Astrocyte (in vitro differentiated cells and primary cell): ENCODE measurements around the gene ARSG. TPM values are rescaled to one million over a fixed set of nuclear protein-coding genes. Genes with fewer than 3 reads are reported as not detected.

Source experiments
- DNase-seq: peaks from one replicate; pipeline ENCODE4 v3.0.0-alpha.2; 2010; ENCODE audit warnings: low read depth
- FAIRE-seq: peaks from 2 replicates; lab custom pipeline; 2011; peaks lifted over from hg19 to GRCh38; lab: Jason Lieb, UNC
- H2AFZ ChIP-seq: 2 replicates; pipeline ENCODE4 v1.6.0; 2012; ENCODE audit warnings: low read depth, low read length, inconsistent platforms
- H3K27ac ChIP-seq: 2 replicates; pipeline ENCODE4 v1.5.1; 2011; ENCODE audit warnings: low read depth, low read length, inconsistent platforms
- H3K27me3 ChIP-seq: 2 replicates; pipeline ENCODE4 v1.6.0; 2011; ENCODE audit warnings: low read length, inconsistent platforms; ENCODE audit not compliant: insufficient read depth
- H3K36me3 ChIP-seq: 2 replicates; pipeline ENCODE4 v1.5.1; 2011; ENCODE audit warnings: low read length, inconsistent platforms; ENCODE audit not compliant: insufficient read depth
- H3K4me1 ChIP-seq: 2 replicates; pipeline ENCODE4 v1.5.1; 2011; ENCODE audit warnings: low read length, inconsistent platforms; ENCODE audit not compliant: insufficient read depth
- H3K4me2 ChIP-seq: 2 replicates; pipeline ENCODE4 v1.6.0; 2012; ENCODE audit warnings: low read length, inconsistent platforms
- H3K4me3 ChIP-seq: 2 replicates; pipeline ENCODE4 v1.5.1; 2011; ENCODE audit warnings: low read depth, mild to moderate bottlenecking, low read length, inconsistent platforms; ENCODE audit not compliant: insufficient read depth
- H3K79me2 ChIP-seq: 2 replicates; pipeline ENCODE4 v1.6.0; 2012; ENCODE audit warnings: mild to moderate bottlenecking, low read length, inconsistent platforms; ENCODE audit not compliant: insufficient read depth
- H3K9ac ChIP-seq: 2 replicates; pipeline ENCODE4 v1.6.0; 2012; ENCODE audit warnings: mild to moderate bottlenecking, low read length, inconsistent platforms
- H3K9me3 ChIP-seq: 2 replicates; pipeline ENCODE4 v1.5.1; 2012; ENCODE audit warnings: low read depth, mild to moderate bottlenecking, low read length, inconsistent platforms; ENCODE audit not compliant: insufficient read depth
- H4K20me1 ChIP-seq: 2 replicates; pipeline ENCODE4 v1.6.0; 2012; ENCODE audit warnings: low read length, inconsistent platforms; ENCODE audit not compliant: insufficient read depth
- H3K27ac Mint-ChIP-seq: one replicate; pipeline ENCODE4 v1.8.0; 2021; ENCODE audit warnings: mild to moderate bottlenecking, mixed read lengths; ENCODE audit not compliant: unreplicated experiment
- H3K27me3 Mint-ChIP-seq: one replicate; pipeline ENCODE4 v1.8.0; 2021; ENCODE audit warnings: low read depth, mixed read lengths; ENCODE audit not compliant: unreplicated experiment
- H3K36me3 Mint-ChIP-seq: one replicate; pipeline ENCODE4 v1.8.0; 2021; ENCODE audit warnings: low read depth, mixed read lengths; ENCODE audit not compliant: unreplicated experiment
- H3K4me1 Mint-ChIP-seq: one replicate; pipeline ENCODE4 v1.8.0; 2021; ENCODE audit warnings: low read depth, mixed read lengths; ENCODE audit not compliant: unreplicated experiment
- H3K4me3 Mint-ChIP-seq: one replicate; pipeline ENCODE4 v1.8.0; 2021; ENCODE audit warnings: mild to moderate bottlenecking, moderate library complexity, mixed read lengths; ENCODE audit not compliant: unreplicated experiment
- H3K9me3 Mint-ChIP-seq: one replicate; pipeline ENCODE4 v1.8.0; 2021; ENCODE audit warnings: mild to moderate bottlenecking, mixed read lengths; ENCODE audit not compliant: unreplicated experiment
- EZH2 ChIP-seq: IDR thresholded peaks from 2 replicates; pipeline ENCODE4 v1.6.1; 2012; ENCODE audit warnings: mild to moderate bottlenecking, low read length, inconsistent platforms; ENCODE audit not compliant: insufficient read depth
- total RNA-seq: library from RNA; stranded (reverse); gene quantifications from 2 replicates; pipeline ENCODE4 v1.2.1, GENCODE V29; 2021
- TF ChIP-seq, protein P1 (sequence below): IDR thresholded peaks from 2 replicates; pipeline ENCODE4 v1.5.1; 2011; ENCODE audit warnings: low read depth, mild to moderate bottlenecking, inconsistent platforms, low read length, moderate library complexity; ENCODE audit not compliant: insufficient read depth

ARSG gene
- total RNA-seq, 1 donor from 2014 or later: 2.6 TPM

DNA sequence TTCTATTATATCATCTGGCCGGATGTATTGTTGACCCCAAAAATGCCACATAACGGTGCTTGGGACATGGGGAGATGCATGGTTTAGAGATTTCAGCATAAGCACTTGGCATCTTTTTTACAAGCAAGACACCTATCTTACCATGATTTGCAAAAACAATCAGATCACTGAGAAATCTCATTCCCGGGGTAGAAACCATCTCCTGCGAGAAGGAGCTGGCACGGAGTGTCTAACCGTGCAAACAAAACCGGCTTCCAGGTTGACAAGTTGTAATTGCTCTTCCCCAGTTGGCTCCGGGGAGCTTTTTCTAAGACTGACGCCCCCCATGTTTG lies 1.4 kb upstream of the ARSG start:
- H3K9me3 ChIP-seq: no peaks in the 10 kb centered on the region
- H3K36me3 ChIP-seq: no peaks in the 10 kb centered on the region
- H4K20me1 ChIP-seq: peaks cover 8% of the 10 kb centered on the region
- peak overlapping the region; percentile 97 for H3K4me2 ChIP-seq
- H3K27me3 ChIP-seq: peaks cover 14% of the 10 kb centered on the region
- H2AFZ ChIP-seq: peak overlapping the region; percentile 63
- H3K9ac ChIP-seq: peak overlapping the region; percentile 75
- Mint-ChIP-seq H3K9me3 (no peaks in the 10 kb centered on the region), H3K27ac (no peak overlapping the region), H3K4me3 (no peak overlapping the region), H3K4me1 (peaks cover 5% of the 10 kb centered on the region), H3K27me3 (peaks cover 44% of the 10 kb centered on the region), H3K36me3 (no peaks in the 10 kb centered on the region)
- H3K27ac ChIP-seq: no peak overlapping the region
- peak overlapping the region; percentile 55 for H3K4me3 ChIP-seq
- FAIRE-seq: no peak
- TF ChIP-seq, protein P1, sequence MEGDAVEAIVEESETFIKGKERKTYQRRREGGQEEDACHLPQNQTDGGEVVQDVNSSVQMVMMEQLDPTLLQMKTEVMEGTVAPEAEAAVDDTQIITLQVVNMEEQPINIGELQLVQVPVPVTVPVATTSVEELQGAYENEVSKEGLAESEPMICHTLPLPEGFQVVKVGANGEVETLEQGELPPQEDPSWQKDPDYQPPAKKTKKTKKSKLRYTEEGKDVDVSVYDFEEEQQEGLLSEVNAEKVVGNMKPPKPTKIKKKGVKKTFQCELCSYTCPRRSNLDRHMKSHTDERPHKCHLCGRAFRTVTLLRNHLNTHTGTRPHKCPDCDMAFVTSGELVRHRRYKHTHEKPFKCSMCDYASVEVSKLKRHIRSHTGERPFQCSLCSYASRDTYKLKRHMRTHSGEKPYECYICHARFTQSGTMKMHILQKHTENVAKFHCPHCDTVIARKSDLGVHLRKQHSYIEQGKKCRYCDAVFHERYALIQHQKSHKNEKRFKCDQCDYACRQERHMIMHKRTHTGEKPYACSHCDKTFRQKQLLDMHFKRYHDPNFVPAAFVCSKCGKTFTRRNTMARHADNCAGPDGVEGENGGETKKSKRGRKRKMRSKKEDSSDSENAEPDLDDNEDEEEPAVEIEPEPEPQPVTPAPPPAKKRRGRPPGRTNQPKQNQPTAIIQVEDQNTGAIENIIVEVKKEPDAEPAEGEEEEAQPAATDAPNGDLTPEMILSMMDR: no peak
- no peak for TF ChIP-seq EZH2
- no peak for DNase-seq
- H3K4me1 ChIP-seq: peaks cover 6% of the 10 kb centered on the region
- H3K79me2 ChIP-seq: no peaks in the 10 kb centered on the region

DNA sequence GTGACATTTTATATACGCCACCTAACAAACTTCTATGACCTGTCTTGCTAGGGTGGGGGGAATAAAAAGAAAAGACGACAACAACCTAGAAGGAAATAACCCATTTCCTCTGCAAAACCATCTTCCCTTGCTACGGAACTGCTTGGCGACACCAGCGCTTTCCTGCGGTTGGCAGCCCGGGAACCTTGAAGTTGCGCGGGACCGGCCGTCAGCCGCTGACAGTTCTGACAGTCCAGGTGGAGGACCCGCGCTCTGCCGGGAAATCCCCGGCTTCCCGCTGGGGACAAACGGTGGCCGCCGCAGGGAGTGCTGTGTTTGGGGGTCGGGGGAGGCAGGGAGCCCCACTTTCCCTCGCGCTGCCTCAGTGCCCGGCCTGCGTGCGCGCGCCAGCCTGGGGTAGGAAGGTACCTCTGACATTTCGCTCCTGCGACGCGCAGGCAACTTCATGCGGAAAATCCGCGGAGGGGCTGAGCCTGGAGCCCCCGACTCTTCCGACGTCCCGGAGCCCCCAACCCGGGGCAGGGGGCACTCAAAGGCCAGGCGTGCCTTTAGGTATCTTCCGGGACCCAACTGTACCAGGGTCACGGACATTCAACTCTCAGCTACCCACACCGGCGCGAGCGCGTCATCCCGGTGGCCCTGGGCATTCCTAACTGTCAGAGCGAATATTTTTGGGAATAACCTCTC lies 884 bp upstream of the ARSG start:
- Histone ChIP-seq H2AFZ (peak overlapping the region; percentile 63), H3K9me3 (no peaks in the 10 kb centered on the region), H3K27me3 (peaks cover 14% of the 10 kb centered on the region), H3K79me2 (no peaks in the 10 kb centered on the region), H3K4me2 (peak overlapping the region; percentile 97), H3K4me1 (peaks cover 6% of the 10 kb centered on the region), H3K27ac (no peak overlapping the region), H3K4me3 (peak overlapping the region; percentile 55), H4K20me1 (peaks cover 8% of the 10 kb centered on the region), H3K36me3 (no peaks in the 10 kb centered on the region), H3K9ac (peak overlapping the region; percentile 75)
- Mint-ChIP-seq H3K4me1 (peaks cover 5% of the 10 kb centered on the region), H3K36me3 (no peaks in the 10 kb centered on the region), H3K27me3 (peaks cover 47% of the 10 kb centered on the region), H3K27ac (no peak overlapping the region), H3K4me3 (peak overlapping the region; percentile 82), H3K9me3 (no peaks in the 10 kb centered on the region)
- TF ChIP-seq EZH2: no peak
- TF ChIP-seq, protein P1: no peak
- DNase-seq (no peak), FAIRE-seq (no peak)
